H7 (cell line): ENCODE measurements around the gene ATP13A3. TPM values are rescaled to one million over a fixed set of nuclear protein-coding genes. Genes with fewer than 3 reads are reported as not detected.

Experiments
- DNase-seq: peaks from one replicate; pipeline ENCODE4 v3.0.0; 2012
- H3K27me3 ChIP-seq: 2 replicates; pipeline ENCODE4 v1.6.0; 2011; ENCODE audit warnings: mild to moderate bottlenecking, low read length; ENCODE audit not compliant: control insufficient read depth, insufficient read depth
- H3K36me3 ChIP-seq: replicated peaks from 2 replicates; pipeline ENCODE4 v1.5.1; 2011; ENCODE audit warnings: low read length; ENCODE audit not compliant: control insufficient read depth, insufficient read depth
- H3K4me3 ChIP-seq: 2 replicates; pipeline ENCODE4 v1.5.1; 2011; ENCODE audit warnings: low read depth, mild to moderate bottlenecking, control low read depth, low read length, moderate library complexity; ENCODE audit not compliant: insufficient read depth
- total RNA-seq: library from RNA; depleted of rRNA; stranded (reverse); fragments of >200 nt; shearing (Covaris generic); gene quantifications from 2 replicates; pipeline ENCODE4 v1.2.3, GENCODE V29; 2014

ATP13A3 gene
- total RNA-seq, 1 experiment from 2014 or later, result 46.5 TPM

DNA sequence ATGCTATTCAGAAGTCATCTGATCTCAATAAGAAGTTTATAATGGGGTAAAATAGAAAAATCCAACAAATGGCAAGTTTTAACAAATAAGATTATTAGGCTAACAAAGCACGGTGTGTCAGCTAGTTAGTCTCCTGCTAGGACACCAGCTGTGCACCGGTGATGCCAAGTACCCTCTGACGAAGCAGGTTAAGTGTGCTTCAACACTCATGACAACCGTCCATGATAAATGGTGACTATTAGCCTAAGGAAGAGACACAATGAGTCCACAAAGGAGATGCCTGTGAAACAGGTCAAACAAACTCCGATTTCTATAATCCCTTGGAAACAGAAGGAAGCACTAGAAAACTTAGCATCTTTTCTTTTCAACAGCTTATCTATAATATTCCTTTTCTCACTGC lies 36.5 kb downstream of the ATP13A3 start:
- Histone ChIP-seq H3K27me3 (no peaks in the 10 kb centered on the region), H3K4me3 (no peak overlapping the region), H3K36me3 (peaks cover 16% of the 10 kb centered on the region)
- no peak for DNase-seq

DNA sequence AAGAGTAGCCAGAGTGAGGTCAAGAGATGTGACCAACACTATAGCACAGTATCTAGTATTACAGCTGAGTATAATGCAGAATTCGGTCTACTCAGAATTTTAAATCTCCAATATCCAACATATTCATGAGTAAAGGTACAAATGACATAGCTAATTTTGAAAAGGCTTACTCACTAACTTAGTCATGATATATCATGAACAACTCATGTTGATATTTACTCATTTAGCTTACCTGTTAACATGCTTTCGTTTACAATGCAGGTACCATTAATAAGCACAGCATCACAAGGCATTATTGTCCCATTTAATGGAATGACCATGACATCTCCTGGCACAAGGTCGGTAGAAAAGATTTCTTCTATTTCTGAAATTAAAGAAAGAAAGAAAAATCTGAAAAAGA lies 36.9 kb downstream of the ATP13A3 start:
- DNase-seq, result no peak
- Histone ChIP-seq H3K4me3 (no peak overlapping the region), H3K36me3 (peaks cover 16% of the 10 kb centered on the region), H3K27me3 (no peaks in the 10 kb centered on the region)

DNA sequence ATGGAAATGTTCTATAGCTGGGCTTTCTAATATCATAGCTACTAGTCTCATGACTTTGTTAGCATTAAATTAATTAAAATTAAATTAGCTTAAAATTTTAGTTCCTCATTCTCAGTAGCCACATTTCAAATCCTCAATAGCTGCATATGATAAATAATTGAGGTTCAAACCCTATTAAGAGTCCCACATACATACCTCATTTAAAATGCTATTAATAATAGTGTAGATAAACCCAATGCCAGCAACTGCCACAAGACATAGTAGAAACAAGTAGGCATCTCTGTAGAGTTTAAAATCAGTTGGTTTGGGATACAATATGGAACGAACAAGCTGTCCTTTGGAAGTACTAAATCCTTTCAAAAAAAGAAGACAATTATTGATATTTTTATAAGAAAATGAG lies 39.1 kb downstream of the ATP13A3 start:
- no peak for DNase-seq
- peaks cover 14% of the 10 kb centered on the region for H3K36me3 ChIP-seq

DNA sequence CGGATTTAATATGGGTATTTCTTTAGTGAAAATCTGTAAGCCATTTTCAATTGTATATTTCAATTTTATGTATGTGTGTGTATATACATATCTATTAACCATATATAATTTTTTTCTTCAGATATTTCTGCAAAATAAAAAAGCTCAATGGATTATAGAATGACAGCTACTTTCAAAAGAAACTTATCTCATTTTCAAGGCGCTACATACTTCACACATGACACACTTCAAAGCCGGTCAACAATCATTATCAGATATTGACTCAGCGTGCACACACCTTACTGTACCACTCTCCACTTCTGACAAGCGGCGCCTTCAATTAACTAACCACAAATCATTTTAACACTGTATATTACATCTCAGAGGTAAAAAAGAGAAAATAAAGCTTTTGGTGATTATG lies 39.6 kb downstream of the ATP13A3 start:
- no peaks in the 10 kb centered on the region for H3K27me3 ChIP-seq
- peaks cover 14% of the 10 kb centered on the region for H3K36me3 ChIP-seq
- DNase-seq, result no peak
- H3K4me3 ChIP-seq, result no peak overlapping the region

More for the DNA sequence above, 39.1 kb downstream of the ATP13A3 start:
- no peaks in the 10 kb centered on the region for H3K27me3 ChIP-seq
- no peak overlapping the region for H3K4me3 ChIP-seq

DNA sequence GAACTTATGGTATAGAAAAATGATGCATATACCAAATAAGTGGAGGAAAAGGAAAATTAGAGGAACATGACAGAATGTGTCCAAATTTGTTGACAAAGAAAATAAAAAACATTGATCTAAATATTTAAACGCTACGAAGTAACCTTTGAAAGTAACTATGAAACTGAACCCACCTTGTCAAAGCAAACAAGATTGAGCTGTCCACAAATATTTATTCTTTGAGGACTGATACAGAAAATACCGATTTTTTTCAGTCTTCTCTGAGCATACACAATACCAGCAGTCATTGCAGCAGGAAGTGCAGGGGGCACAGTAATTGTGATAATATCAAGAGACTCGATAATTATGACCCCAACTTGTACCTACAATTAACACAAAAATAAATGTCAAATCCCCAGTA lies 40.0 kb downstream of the ATP13A3 start:
- DNase-seq, result no peak
- no peak overlapping the region for H3K4me3 ChIP-seq
- H3K27me3 ChIP-seq, result no peaks in the 10 kb centered on the region
- peaks cover 14% of the 10 kb centered on the region for H3K36me3 ChIP-seq

DNA sequence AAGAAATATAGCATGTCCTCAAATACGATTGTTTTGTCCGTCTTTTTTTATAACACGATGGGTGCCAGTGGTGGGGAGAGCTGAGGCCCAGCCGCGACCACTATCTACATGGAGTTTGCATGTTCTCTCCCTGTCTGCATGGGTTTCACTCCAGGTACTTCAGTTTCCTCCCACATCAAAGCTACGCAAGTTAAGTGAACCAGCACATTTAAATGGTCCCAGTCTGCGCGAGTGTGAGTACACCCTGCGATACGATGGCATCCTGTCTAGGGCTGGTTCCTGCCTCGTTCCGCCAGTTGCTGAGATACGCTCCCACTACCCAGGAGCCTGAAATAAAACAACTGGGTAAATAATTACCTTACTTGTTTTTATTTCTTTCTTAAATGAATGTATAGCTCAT lies 40.6 kb downstream of the ATP13A3 start:
- Histone ChIP-seq H3K36me3 (peaks cover 10% of the 10 kb centered on the region), H3K27me3 (no peaks in the 10 kb centered on the region), H3K4me3 (no peak overlapping the region)
- no peak for DNase-seq

DNA sequence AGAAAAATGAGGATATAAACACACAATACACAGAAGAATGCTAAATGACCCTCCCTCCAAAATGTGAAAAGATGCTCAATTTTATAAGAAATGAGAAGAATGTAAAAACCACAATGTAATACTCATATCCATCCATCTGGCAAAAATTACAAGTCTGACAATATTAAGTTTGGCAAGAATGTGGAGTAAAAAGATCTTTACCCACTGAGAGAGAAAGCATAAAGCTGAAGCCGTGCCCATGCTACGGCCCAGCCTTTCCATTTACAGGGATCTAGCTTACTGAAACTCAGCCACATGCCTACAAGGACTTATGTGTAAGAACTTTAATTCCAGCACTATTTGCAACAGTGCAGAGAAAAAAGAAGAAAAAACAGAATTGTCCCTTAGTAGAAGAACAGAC lies 42.9 kb downstream of the ATP13A3 start:
- Histone ChIP-seq H3K27me3 (no peaks in the 10 kb centered on the region), H3K4me3 (no peak overlapping the region), H3K36me3 (peaks cover 7% of the 10 kb centered on the region)
- DNase-seq, result no peak

DNA sequence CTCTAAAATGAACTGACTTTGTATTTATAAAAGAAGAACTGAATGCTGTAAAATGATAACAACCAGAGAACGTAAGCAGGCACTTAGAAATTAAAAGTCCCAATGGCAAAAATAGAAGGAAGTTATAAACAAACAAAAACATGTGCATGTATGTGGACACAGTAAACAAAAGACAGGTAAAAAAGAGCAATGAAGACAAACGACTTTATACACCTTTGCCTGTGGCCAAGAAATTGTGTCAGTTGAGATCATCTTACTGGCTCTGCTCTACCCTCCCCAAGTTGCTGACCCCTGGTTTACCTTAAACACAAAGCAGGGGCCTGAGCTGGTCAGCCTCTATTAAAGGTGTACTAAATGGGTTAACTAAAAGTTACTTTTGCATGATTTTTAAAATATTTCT lies 46.0 kb downstream of the ATP13A3 start:
- Histone ChIP-seq H3K4me3 (no peak overlapping the region), H3K36me3 (peaks cover 2% of the 10 kb centered on the region)
- DNase-seq, result no peak

DNA sequence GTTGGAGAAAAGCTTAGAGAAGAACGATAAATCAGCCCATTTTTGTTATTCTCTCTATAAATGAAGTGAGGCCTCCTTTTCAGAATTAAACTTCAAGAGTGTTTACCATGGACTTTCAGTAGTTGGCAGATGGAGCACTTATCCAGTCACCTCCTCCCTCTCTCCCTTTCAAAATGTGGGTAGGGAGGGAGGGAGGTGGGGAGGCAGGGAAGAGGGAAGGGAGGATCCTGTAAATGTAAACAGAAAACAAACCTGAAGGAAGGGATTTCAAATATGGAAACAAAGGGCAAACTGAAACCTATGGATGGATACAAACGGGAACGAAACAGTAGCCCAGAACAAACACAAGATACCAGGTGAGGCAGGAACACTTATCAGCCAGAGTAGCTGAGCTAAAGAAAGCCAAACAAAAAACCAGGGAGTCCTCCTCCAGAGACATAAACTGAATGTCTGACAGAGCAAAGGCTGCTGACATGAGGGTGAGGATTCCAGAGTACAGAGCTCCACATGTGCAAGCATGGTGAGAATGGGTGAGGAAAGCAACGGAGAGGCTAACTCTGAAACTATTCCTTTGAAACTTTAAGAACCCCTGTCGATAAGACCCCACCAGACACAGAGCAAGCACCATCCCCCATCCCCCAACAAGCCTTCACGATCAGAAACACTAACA lies 46.8 kb downstream of the ATP13A3 start:
- peaks cover 6% of the 10 kb centered on the region for H3K36me3 ChIP-seq
- DNase-seq, result no peak
- no peak overlapping the region for H3K4me3 ChIP-seq
- no peaks in the 10 kb centered on the region for H3K27me3 ChIP-seq

More for the DNA sequence above, 46.0 kb downstream of the ATP13A3 start:
- no peaks in the 10 kb centered on the region for H3K27me3 ChIP-seq

DNA sequence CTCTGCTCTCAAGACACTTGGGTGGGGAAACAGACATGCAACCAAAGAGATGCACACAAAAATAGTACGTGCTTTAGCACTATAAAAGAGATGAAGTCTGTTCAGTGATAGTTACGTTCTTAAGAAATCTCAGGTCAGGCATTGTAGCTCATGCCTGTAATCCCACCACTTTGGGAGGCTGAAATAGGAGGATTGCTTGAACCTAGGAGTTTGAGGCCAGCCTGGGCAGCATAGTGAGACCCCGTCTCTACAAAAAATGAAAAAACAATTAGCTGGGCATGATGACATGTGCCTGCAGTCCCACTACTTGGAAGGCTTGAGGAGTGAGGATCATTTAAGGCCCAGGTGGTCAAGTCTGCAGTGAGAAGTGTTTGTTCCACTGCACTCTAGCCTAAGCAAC lies 52.3 kb downstream of the ATP13A3 start:
- Histone ChIP-seq H3K4me3 (no peak overlapping the region), H3K36me3 (peaks cover 18% of the 10 kb centered on the region), H3K27me3 (no peaks in the 10 kb centered on the region)
- DNase-seq, result no peak

DNA sequence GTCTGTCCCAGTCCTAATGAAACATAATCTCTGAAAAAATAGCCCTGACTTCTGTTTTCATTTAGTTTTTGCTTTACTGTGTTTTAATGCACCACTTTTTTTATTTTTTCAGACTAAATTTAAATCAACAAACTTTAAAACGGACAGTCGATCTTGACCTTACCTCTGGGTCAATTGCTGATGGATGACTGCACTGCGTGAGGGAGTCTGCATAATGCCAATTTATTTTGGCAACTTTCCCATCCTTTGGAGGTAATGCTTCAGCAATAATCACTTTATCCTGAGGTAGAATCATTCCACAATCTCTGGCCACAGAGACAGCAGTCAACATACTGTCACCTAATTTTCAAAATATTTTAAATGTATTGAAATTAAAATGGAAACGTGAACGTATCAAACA lies 55.2 kb downstream of the ATP13A3 start:
- Histone ChIP-seq H3K4me3 (no peak overlapping the region), H3K36me3 (peaks cover 17% of the 10 kb centered on the region)

DNA sequence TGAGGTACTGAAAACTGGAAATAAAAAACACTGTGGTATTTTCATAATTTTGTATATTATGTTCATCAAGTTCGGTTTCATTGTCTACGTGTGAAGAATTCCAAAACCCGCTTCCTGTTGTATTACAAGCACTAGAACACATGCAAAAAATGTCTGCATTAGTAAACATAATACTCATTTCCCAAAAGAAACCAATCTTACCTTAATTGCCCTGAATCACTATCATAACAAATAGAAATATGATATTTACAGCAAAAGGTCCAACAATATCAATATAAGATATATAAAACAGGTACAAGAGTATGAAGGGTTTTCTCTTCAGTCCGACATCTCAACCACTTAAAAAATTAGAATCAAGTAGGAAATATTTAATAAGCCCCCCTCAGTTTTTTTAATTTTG lies 61.4 kb downstream of the ATP13A3 start:
- DNase-seq, result no peak
- no peaks in the 10 kb centered on the region for H3K27me3 ChIP-seq
- no peak overlapping the region for H3K4me3 ChIP-seq
- peaks cover 4% of the 10 kb centered on the region; the same call in 1 of the 2 replicates for H3K36me3 ChIP-seq

More for the DNA sequence above, 55.2 kb downstream of the ATP13A3 start:
- H3K27me3 ChIP-seq, result no peaks in the 10 kb centered on the region
- DNase-seq, result no peak

DNA sequence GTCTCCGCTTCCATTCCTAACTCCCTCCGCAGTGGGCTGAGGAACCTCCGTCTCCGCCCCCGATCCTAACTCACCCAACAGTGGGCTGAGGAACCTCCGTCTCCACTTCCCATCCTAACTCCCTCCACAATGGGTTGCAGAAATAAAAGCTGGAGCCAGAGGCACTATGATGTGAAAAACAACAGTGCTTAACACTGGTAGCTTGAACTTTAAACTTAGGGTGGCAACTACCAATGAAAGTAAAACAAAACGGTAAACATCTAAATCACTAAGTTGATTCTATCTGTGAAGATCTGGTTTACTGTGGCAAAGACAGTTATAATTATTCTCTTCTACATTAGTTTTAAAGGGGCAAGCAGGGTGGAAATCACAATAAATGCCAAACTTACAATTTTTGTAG lies 61.8 kb downstream of the ATP13A3 start:
- H3K36me3 ChIP-seq, result peaks cover 4% of the 10 kb centered on the region; the same call in 1 of the 2 replicates
- H3K27me3 ChIP-seq, result no peaks in the 10 kb centered on the region
- H3K4me3 ChIP-seq, result no peak overlapping the region
- no peak for DNase-seq

DNA sequence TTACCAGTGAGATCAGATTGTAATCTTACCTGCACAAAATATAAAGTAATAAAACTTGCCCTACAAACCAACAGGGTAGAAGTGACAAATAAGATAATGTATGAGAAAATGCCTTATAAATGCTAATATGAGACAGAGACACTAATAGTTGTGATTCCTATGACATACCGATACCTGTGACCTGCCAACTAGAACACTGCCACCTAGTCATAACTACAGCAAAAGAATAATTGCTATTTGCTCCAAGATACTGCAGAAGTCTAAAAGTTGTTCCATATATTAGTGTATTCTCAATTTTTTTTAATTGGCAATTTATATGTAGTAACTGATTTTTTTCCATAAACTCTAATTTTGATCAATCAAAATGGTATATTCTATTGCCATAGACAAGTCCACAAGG lies 62.4 kb downstream of the ATP13A3 start:
- H3K36me3 ChIP-seq, result no peaks in the 10 kb centered on the region; the same call in 1 of the 2 replicates
- H3K4me3 ChIP-seq, result no peak overlapping the region
- DNase-seq, result no peak
- no peaks in the 10 kb centered on the region for H3K27me3 ChIP-seq

DNA sequence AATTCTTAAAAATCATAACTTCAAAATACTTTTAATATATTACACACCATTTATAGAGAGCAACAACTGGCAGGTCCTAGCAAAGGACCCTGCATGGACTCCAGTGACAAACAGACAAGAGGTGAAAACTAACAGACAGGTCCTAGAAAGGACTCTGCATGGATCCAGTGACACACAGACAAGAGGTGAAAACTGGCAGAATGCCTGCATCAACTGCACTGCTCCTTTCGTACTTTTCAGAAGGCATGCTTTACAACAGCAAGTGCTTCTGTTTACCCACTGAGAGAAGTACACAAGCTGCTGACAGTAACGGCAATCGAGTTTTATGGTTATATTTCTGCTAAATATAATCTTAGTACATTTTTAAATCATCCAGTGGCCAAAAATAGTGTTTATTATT lies 63.5 kb downstream of the ATP13A3 start:
- H3K36me3 ChIP-seq, result no peaks in the 10 kb centered on the region; the same call in 1 of the 2 replicates
- H3K4me3 ChIP-seq, result no peak overlapping the region
- no peak for DNase-seq
- H3K27me3 ChIP-seq, result no peaks in the 10 kb centered on the region

DNA sequence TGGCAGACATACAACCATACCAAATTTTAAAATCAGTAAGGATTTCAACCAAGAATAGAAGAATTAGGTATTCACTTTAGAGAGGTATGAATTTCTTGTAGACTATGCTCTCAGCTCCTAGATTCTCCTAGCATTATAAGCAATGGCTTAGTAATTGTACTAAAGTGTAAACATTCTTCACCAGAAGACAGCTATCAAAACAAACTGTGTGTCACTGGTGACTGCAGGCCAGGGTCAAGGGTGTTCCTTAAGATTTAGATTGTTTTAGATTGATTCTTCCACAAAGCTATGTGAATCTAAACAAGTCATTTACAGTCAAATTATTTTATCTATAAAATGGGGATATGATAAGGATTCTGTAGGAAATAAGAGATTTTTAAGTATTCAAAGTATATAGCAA lies 64.6 kb downstream of the ATP13A3 start:
- H3K4me3 ChIP-seq, result no peak overlapping the region
- no peaks in the 10 kb centered on the region; the same call in 1 of the 2 replicates for H3K36me3 ChIP-seq
- H3K27me3 ChIP-seq, result no peaks in the 10 kb centered on the region
- no peak for DNase-seq
